NCI-H2196 treated with DMSO at 0.1 percent for 48 hours (cell line): Measurements from ENCODE around the gene CGNL1.

ENCODE experiments used
- DNase-seq: peaks from one replicate; lab custom pipeline; 2025; ENCODE audit not compliant: unreplicated experiment; lab: John Stamatoyannopoulos, UW

The CGNL1 gene

DNA sequence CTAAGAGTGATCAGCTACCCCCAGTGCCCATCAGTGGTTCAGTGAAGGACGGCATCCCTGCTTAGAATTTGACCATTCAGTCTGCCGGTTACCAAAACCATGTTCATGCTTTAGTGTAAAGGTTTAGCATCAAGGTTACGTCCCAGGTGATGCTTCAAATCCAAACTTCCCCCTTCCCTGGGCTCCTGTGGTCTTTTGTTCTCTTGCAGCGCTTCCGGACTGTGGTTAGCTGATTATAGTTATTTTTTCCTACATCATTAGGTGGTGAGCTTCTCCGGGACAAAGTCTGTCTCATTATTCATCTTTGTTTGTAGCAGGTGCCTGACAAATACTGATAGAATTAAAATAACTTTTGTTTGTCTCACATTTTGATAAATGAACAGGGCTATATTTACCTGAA is 187.1 kb downstream of the CGNL1 start:
- no peak for DNase-seq

DNA sequence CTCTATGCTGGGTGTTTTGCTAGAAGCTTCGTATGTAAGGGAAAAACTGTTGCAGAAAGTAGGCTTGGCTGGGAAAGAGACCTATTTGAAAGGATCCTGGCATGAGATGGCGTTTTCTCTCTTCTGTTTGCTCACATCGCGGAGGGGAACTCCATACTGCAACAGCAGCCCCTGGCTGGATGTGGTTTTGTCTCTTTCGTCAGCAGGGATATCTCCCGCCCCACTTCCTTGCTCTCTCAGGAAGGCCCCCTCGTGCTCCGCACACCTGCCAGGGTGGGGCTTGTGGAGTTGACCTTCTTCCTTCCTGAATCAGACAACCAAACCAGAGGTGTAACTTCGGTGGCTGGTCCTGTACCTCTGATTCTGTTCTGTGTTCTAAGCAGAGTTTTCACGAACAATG is 189.0 kb downstream of the CGNL1 start:
- no peak for DNase-seq

DNA sequence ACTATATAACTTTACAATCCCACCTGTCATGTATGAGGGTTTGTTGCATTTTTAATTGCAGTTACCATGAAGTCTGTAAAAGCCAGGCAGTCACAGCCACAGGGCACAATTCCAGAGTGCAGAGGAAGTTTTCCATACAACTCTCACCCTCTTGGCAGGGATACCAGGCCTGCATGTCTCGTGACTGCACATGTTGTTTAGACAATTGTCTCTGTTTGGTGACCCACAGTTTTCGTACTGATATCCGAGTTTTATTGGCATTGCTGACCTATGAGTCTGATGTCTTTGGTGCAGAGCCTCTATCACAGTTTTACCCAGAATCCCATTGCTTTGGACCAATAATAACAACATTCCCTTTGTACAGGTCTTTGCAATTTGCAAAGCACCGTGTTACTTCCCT is 190.5 kb downstream of the CGNL1 start:
- no peak for DNase-seq

DNA sequence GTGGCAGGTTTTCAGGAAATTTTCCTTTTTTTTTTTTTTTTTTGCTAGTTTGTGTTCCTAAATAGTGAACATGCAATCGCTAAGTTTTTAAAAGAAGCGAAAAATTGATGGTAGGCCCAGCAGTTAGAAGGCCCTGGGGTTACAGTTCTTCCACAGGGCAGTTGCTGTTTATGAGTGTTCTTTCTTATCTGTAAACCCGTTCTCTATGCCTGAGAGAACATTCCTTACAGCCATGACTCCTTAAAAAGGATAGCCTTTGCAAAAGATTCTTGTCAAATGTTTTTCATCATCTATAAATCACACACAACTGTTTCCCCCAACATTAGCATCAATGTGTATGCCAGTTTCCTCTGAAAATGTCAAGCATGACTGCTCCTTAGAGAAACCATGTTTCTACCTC is 191.6 kb downstream of the CGNL1 start:
- no peak for DNase-seq

DNA sequence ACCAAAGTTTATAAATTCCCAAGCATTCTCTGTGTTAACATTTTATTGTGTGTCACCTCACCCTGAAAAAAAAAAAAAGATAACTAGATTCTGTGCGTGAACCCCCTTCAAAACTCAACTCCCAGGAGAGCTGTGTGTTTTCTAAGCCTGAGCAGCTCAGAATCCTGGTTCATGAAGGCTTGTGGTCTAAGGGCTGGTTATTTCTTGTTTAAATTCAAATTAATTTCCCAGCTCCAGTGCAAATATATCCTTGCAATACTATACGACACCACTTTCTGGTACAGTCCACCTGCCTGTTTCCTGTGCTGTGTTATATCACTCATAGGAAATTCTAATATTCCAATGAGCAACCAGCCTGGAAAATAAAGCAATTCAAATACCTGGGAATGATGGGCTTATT is 192.0 kb downstream of the CGNL1 start:
- DNase-seq = no peak

DNA sequence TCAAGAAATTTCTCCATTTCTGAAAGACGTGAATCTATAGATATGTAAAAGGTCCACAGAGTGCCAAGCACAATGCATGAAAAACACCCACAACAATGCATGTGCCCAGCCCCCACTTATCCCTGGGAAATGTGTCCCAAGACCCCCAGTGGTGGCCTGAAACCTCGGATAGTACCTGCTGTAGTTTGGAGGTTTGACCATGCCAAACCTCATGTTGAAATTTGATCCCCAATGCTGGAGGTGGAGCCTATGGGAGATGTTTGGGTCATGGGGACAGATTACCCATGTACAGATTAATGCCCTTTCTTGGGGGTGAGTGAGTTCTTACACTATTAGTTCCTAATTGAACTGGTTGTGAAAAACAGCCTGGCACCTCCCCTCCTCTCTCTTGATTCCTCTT is 194.0 kb downstream of the CGNL1 start:
- no peak for DNase-seq

DNA sequence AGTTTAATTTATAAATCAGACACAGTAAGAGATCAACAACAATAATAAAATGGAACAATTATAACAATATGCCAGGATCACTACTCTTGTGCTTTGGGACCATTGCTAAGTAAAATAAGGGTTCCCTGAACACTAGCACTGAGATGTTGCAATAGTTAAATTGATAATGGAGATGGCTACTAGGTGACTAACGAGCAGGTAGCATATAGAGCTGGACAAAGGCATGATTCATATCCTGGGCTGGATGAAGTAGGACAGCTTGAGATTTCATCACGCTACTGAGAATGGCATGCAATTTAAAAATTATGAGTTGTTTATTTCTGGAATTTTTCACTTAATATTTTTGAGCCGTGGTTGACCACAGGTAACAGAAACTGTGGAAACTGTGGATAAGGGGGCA is 194.7 kb downstream of the CGNL1 start:
- no peak for DNase-seq

DNA sequence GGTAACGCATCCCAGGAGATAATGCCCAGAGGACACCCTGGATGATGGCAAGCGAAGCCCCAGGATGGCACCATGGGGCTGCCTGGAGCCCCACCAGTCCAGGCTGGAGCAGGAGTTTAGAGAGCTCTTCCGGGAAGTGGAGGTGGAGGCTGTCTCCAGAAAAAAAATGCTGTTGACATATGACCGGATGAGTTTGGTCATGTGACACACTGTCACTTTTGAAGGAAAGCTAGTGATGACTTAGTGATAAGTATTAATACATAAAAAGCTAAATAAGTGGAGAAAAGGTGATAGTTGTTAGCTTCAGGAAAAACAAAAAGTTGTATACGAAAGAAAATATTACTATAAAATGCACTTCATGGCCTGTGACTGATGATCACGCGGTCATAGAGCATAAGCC is 195.4 kb downstream of the CGNL1 start:
- no peak for DNase-seq

DNA sequence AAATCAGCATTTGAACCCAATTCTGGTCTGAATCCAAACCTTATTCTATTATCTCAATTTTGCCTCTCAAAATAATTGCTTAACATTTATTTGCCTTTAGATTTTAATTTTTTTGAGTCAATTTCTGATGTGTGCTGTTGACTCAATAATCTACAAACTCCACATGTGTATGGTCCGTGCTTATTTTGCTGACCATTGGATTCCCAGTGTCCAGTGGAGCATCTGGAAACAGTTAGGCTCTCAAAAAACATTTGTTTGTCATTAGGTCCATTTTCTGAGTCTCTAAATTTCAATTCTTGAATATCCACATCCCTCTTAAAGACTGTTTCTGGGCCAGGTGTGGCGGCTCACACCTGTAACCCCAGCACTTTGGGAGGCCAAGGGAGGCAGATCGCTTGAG is 196.2 kb downstream of the CGNL1 start:
- DNase-seq = no peak

DNA sequence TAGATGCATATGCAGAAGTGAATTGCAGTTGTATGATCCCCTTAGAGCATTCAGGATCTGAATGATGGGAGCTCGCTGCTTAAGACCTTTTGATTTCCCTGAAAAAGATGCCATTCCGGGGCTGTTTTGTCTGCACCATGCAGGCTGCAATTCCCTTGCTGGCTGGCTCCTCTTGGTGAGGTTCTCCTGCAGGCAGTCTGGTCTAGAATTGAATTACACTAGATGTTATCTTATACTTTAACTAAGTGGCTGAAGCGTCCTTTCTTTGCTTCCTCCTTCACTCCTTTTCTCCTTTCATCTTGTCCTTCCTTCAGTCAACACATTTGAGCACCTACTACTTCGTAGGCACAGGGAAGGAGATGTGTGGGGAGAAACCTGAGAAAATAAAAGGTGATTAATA is 196.8 kb downstream of the CGNL1 start:
- no peak for DNase-seq

DNA sequence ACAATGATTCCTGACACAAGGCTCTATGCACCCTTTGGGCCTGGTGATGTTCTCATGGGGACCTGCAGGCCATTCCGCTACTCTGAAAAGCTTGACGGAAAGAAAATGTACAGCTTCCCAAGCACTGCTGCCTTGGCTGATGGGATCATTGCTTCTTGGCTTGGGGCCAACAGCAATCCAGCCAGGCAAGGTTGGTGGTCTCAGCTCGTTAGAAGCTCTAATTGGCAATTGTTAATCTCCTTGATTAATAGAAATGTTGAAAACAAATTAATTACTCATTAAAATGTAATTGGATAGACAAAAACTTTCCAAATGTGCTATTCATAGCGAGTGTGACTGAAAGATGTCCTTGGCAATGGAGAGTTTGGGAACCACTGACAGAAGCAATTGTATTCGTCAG is 199.1 kb downstream of the CGNL1 start:
- no peak for DNase-seq

DNA sequence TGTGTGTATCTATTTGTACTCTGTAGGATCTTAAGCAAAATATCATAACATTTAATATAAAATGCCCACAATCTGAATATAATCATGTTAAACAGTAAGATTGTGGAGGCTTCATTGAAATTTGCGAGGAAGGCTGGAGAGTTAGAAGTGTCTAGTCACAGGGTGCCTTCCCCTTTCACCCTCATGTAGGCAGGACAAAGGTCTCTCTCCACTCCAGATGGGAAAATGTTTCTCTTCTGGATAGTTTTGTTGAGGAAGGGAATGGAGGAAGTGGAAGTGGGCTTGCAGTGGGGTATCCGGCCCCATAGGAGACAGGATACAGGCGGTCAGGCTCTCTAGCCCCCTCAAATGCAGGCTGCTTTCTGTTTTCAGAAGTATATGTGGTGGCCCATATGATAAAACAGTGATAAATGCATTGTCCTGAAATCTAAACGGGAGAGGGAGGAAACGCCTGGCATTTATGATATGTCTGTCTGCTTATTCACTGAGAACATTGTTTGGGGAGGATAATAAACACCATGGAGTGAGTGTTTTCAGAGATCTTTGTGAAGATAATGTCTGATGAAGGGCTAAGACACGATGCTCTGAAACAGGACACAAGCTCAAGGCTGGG is 202.1 kb downstream of the CGNL1 start:
- DNase-seq = no peak

DNA sequence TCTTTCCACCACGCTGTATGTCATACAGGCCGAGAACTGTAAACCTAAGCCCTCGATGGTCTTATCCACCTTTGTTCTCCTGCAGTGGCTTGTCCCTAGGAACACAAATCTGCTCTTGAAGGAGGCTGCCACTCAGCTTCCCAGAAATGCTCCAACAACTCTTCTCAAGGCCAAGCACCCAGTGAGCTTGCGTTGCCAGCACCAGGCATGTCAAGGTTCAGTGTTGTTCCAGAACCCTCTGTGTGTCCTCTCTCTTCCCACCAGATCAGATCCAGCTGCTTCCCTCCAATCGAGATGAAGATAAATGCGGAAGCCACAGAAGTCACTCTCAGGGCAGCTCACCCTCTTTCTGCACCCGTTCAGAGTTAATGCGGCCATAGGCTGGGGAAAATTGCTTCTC is 204.1 kb downstream of the CGNL1 start:
- no peak for DNase-seq

DNA sequence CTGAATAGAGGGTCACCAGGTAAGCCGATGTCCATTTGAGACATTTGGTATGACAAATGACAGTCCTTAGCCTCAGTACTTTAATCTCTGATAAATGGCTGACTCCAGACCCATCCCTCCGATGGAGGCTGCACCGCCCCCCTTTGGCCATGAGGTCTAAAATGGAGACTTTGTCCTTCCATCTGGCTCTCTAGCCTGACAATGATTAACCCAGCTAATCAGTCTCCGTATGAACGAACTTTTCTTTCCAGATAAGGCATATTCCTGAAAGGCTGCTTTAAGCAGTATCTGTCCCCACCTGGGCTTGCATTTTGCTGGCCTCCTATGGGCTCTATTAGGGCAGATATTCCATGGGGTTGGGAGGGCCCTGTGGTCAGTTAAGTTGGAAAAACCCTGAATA is 204.6 kb downstream of the CGNL1 start:
- no peak for DNase-seq

DNA sequence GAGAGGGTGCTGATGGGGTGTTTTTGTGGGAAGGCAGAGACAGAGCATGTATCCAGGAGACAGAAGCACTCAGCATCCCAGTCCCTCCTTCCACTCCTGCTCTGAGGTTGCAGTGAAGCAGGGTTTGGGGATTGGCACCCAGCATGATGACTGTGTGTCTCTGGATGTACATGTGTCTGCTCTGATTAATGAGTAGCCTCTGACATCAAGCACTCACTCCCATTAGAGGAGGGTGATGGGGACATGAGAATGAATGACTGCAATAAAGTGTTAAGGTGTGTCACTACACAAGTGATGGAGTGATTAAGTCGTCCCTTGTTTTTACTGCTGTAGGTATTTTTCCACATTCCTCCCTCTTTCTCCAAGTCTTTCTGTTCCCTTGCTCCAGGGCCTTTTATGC is 205.8 kb downstream of the CGNL1 start:
- no peak for DNase-seq

DNA sequence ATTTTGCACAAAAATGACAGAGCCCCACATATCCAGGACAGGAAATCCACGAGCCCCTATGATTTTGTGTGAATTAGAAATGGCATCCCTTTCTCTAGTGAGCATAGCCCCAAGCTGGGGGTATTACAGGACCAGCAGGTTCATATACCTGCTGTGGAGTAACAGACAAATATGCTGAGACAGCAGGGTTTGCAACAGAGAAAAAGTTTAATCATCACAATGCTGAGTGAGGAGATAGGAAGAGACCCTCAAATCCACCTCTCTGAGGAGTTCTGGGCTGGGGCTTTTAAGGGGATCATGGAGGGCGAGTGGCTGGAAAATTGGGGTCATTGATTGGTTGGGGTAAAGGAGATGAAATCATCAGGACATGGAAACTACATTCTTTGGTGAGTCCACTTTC is 207.0 kb downstream of the CGNL1 start:
- no peak for DNase-seq

DNA sequence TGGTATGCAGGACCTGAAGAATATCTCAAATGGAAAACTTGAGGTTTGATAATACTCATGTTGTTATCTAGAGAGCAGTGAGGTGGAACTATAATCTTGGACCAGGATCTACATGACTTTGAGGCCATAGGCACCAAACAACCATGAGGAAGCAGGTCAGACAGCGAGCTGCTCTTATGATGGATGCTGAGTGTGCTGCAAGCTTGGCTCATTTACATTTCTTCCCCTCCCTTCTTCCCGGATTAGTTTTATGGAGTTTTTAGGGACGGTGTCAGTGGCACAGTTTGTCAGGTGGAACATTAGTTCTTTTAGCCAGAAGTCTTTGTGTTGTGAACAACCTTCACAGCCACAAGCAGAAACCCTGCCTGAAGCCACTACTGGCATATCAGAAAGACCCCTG is 207.4 kb downstream of the CGNL1 start:
- no peak for DNase-seq

DNA sequence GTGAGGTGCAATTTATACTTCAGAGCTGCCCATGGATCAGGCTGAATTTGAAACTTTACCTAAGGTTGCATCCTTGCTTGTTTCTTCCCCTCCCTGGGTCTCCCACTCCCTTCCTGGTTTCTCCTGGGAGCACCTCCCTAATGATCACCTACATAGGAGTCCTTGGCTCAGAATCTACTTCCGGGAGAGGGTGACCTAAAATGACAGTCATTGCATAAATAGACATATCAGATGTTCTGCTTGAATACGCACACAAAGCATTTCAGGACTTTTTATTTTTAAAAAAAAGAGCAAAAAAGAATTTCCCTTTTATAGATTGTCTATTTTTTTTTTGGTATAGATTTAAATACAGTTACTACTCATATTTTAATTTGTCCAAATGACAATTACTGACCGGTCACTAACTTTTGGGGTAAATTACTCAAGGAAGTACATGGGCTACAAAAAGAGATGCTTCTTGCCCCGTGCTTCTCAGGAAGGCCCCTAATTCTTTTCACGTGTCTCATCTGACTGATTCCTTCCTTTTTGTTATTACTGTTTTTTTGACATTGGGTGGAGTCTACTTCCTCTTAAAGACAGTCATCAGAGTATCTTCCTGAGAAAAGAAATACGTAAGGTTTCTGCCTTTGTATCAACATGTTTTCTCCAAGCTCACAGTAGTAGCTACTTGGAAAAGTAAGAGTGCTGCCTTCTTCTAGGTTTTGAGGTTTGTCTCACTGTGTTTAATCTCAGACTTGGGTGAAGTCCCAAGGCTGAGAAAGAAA is 210.5 kb downstream of the CGNL1 start:
- no peak for DNase-seq

DNA sequence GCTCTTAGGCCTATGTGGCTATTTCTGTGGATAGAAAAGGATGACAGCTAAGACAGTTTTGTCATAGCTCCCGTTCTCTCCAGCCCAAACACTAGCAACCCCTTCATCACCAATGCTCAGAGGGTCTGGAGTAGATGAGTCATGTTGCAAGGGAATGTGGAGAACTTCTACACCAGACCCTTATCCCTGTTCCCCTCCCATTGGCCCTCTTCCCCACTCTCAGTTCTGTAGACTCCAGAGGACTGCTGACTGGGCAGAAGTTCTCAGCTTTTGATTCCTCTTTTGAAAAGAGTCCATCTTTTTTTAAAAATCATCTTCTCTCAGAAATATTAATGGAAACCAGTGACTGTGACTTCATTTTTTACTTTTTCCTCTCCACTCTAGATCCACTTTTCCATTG is 213.0 kb downstream of the CGNL1 start:
- DNase-seq = no peak

DNA sequence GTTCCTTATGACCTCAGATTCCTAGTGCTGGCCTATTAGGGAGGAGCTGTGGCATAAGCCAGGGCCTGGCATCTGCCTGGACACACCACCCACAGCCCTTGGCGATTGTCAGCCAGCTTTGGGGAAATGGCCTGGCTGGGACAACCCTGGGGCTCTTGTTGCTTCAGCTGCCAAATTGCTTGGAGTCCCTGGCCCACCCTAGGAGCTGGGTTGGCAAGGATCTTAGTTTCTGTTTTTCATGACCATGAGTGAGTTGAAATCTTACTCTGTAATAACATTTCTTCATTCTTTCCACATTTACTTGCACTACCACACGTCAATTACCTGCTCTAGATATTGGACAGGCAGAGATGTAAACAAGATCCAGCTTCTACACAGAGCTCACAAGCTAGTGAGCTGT is 213.4 kb downstream of the CGNL1 start:
- no peak for DNase-seq

DNA sequence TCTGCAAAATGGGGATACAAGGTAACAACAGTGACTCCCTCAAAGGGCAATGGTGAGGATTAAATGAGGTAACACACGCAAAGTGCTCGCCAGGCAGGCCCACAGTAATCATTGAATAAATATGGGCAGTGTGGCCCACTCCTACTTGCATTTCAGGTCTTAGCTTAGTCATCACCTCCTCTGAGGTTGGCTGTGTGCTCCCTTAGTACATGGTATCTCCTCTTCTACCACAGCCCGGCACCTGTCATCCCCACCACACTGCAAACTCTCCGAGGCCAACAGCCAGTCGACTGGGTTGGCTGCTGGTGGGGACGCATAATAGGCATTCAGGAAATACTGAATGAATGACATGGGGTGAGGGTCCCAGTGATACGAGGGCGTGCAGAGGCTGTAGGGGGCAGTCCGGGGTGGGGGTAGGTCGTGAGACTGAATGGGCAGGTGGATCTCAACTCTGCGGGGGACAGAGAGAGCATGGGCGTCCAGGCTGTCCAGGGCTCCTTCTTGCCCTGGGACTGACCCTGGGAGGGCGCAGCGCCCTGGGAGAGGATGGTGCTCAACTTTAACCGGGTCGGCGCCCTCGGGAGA is 215.0 kb downstream of the CGNL1 start:
- DNase-seq = no peak

DNA sequence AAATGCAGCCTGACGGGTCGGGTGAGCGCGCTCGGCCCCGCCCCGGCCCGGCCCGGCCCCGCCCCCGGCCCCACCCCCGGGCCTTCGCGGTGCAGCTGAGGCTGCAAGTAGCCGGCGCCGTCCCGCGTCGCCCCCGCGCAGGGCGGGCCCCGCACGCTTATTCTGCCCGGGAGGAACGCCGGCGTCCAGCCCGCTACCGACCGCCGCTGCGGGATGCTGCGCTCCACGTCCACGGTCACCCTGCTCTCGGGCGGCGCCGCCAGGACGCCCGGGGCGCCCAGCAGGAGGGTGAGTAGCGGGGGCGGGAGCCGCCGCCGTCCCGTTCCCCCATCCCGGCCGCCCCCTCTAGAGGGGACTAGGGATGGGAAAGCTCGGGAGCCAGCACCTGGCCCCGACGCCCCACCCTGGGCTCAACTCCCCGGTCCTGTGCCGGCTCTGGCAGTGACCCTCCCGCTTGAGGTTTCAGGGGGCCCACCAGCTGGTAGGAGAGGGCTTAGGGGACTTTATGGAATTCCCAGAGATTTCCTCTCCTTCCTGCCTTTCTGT is 215.6 kb downstream of the CGNL1 start, which contains the start of gene MYZAP:
Gene MYZAP, plus strand, starts transcription at position 83 of the 546 bp plus-strand sequence. Its CDS starts 131 bp downstream, at position 214.
- DNase-seq = no peak
